NCI-H345 treated with DMSO at 0.1 percent for 48 hours (cell line): ENCODE results near the gene TNIK.
"Not testable (repeated sequence)": the region's sequence is repeated elsewhere in the genome, so short reads cannot be mapped to it uniquely, and the experiment has no call there.

Source experiments
- DNase-seq: peaks from one replicate; lab custom pipeline; 2025; ENCODE audit not compliant: unreplicated experiment; lab: John Stamatoyannopoulos, UW

TNIK gene

DNA sequence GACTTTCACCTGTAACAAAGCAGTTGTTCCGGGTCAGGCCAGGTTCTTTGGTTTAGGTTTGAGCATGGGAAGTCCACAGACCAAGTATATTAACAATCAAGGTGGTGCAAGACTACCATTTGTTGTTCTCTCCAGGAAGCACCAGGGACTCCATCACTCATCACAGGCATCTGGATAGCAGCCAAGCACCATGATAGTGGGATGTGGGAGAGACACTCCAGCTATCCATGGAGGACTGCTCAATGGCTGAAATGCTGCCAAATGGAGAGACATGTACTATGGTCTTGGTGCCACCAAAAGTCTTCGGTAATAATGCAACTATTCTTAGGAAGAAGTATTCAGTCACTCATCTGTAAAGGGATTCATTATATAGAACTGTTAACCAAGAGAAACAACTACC, 143.0 kb downstream of the TNIK start:
- no peak for DNase-seq

DNA sequence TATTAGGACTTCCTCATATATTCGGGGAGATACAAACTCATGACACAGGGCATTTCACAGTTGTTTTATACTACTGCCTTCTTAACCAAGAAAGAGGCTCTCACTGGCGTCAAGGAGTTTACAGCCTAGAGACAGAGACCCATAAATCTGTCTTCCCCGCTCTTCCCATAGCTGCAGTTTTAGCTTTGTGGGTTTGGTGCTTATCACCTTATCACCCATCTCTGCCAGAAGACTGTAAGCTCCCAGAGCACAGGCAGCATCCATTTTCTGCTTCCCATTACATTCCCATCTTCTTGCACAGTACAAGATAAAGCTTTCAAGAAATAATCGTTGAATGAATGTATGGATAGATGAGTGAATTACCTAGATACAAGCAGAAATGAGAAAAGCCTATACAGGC, 144.3 kb downstream of the TNIK start:
- no peak for DNase-seq

DNA sequence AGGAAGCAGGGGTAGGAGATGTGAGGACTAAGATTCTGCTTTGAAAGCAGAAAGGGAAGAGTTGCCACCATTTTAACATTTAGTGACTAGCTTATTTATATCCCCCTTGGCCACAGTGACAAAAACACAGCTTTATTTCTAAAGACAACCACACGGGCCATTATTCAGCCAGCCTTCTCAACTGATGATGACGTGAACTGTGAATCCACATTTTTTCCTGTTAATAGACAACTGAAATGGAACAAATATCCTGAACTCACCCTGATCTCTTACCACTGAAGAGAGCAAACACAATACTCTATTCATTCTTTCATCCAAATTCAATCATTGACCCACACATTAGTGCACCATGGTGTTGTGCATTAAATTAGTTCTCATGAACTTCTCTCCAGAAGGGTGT, 145.1 kb downstream of the TNIK start:
- no peak for DNase-seq

DNA sequence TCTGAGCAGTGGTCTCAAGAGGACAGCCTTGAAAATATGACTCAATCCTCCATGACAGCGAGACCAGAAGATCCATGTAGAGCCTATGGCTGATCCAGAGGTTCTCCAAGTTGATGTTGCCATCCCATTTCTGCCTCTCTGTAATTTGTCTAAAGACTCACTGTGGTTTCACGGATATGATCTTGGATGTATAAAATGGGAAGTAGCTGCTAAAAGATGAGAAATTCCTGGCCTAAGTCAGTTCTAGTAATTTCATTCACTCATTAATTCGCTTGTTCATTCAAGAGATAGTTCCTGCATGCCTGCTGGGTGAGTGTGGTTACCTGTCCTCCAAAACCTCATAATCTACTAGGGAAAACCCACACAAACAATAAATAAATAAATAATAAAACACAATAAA, 145.9 kb downstream of the TNIK start:
- DNase-seq: no peak

DNA sequence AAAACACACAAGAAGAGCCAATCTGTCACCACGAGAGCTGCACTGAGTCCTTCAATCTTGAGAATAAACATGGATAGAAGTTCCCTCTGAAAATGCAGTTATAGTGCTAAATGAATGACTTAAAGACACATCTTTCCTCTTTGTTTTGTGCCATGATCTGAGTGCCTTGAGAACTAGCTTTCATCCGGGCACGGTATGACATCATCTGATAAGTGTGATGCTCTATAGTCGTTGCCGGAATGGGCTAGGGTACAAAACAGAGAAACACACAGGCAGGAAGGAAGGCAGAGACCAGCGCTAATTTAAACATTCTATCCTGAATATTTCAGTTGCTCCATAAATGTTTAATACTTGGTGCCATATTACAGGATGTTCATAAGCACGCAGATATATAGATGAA, 146.5 kb downstream of the TNIK start:
- DNase-seq: no peak

DNA sequence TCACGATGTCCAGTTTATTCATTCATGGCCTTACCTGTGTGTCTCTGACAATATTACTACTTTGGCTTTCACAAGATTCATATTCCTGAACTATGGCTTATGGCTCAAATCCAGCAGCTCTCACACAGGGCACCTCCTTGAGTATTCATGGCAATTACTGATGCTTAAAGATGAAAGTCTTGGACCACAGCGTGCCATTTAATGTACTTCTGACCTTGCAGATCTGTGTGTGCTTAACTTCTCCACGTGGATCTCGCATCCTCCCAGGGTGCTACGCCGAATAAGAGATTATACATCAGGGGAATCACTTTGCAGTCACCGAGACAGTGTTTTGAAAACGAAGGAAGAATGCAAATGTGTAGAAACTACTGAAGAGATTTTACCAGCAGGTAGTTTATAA, 147.5 kb downstream of the TNIK start:
- DNase-seq: no peak

DNA sequence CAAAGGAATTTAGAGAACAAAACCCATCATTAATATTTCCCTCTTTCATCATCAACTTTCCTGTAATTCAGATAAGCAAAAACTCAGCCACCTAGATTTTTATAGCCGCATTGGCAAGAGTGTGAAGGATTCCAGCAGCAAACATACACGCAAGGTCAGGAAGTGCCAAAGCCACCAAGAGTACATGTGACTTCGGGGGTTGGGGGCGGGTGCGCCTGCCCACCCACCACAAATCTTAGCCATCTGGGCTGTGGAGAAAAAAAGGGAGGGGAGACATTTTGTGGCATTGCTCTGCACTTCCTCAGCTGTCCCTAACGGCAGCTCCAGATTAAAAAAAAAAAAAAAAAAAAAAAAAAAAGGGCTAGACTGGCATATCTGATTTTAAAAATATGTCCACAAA, 148.4 kb downstream of the TNIK start:
- DNase-seq: no peak

DNA sequence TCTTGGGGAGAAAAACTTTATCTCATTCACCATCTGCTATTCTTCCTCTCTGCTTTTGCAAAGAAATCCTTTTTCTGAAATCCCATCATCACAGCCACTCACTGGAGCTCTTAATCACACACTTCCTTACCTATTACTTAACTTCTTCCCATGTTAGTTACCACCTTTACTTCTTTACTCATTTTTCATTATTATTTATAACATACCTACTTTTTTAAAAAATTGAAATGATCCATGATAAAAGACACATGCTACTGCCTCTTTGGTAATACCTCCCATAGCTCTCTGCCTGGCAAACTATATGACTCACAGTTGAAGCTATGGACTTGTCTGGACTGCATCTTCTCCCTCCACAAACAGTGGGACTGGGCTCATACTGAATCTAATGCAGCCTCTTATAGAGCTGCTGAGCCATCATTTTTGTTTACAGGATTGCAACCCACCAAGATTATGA, 150.3 kb downstream of the TNIK start:
- no peak for DNase-seq

DNA sequence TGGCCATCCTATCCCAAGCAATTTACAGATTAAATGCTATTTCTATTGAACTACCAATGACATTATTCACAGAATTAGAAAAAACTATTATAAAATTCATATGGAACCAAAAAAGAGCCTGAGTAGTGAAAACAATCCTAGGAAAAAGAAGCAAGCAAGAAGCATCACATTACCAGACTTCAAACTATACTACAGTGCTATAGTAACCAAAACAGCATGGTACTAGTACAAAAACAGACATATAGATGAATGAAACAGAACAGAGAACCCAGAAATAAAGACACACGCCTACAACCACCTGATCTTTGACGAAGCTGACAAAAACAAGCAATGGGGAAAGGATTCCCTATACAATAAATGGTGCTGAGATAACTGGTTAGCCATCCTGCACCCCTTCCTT, 152.2 kb downstream of the TNIK start:
- DNase-seq: no peak

DNA sequence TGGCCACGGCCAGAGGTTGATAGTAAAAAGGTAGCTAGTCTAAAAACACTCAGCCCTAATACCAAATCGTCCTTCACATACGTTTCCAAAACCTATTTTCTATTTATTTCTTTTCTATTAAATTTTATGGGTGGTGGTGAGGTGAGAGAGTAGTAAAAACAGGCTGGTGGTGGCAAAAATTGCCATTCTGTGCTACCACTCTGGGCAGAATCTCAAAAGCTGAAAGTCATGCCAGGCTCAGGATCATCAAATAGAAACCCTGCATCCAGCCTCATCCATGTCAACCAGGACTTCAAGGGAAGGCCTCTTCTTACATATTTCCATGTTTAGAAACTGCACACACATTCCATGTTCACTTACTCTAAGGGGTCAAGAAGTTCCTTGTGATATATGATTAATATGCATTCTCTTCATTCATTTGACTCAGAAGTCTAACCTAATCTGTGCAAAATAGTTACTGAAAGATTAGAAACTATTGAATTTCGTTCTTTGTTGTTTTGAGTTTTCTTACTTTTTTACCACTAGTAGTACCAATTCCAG, 153.1 kb downstream of the TNIK start:
- no peak for DNase-seq

DNA sequence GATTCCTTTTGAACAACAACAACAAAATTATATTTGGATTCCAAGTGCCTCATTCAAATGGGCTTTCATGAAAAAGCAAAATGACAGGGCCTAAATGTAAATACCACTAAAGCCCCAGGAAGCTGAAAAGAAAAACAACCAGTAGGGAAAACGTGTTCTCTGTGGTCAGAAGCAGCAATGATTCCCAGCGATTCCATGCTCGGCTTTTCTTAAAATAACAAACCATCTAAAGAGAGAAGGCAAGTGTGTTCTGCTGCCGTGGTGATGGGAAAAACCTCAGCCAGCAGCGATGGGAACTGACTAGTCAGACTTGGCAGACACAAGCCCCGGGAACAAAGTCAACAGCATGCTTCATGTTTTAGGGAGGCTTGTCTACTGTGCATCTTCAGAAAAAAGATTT, 153.6 kb downstream of the TNIK start:
- no peak for DNase-seq

DNA sequence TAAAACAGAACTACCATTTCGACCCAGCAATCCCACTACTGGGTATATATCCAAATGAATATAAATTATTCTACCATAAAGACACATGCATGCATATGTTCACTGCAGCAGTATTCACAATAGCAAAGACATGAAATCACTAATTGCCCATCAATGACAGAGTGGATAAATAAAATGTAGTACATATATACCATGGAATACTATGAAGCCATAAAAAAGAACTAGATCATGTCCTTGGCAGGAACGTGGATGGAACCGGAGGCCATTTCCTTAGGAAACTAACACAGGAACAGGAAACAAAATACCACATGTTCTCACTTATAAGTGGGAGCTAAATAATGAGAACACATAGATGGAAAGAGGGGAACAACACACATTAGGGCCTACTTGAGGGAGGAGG, 154.4 kb downstream of the TNIK start:
- not testable (repeated sequence) for DNase-seq

DNA sequence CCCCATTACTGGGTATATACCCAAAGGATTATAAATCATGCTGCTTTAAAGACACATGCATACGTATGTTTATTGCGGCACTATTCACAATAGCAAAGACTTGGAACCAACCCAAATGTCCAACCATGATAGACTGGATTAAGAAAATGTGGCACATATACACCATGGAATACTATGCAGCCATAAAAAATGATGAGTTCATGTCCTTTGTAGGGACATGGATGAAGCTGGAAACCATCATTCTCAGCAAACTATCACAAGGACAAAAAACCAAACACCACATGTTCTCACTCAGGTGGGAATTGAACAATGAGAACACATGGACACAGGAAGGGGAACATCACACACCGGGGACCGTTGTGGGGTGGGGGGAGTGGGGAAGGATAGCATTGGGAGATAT, 155.7 kb downstream of the TNIK start:
- DNase-seq: not testable (repeated sequence)

DNA sequence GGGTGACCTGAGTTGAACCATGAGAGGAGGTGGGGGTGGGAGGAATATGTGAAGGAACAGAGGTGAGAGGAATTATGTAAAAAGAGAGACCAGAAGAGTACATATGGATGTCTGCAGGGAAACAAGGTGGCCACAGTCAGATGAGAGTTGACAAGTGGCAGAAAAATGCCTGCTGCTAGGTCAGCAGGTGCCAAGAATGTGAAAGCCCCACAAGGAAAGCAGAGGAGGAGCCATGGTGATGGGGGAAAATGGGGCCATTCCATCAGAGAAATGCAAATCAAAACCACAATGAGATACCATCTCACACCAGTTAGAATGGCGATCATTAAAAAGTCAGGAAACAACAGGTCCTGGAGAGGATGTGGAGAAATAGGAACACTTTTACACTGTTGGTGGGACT, 156.2 kb downstream of the TNIK start:
- not testable (repeated sequence) for DNase-seq

DNA sequence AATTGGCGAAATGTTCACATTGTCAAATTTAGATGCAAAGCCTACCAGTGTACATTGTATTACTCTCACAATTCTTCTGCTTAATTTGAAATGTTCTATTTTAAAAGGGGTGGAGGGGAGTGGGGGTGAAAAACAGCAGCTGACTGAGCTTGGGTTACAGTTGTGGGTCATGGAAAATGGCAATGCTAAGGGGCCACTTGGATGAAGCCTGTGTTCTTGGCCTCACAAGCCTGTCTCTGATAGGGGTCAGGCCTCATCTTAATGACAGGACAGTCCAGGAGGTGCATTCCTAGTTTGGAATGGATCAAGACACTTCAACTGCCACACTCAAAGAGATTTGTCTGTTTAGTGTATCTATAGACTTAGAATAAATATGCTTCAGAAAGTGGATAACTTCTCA, 158.2 kb downstream of the TNIK start:
- no peak for DNase-seq

DNA sequence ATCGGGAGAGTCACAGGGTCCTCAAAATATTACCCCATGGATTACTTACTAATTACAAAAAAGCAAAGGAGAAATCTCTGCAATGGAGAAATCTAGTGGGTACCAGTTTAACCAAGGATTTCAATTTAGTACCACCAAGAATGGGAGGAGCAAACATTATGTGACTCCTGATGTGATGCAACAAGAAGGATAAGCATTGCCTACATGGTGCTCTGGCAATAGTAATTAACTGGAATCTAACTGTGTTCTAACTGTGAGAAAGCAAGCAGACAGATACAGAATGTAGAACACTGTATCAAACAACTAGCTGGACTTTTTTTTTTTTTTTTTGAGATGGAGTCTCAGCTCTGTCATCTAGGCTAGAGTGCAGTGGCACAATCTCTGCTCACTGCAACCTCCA, 159.2 kb downstream of the TNIK start:
- no peak for DNase-seq

DNA sequence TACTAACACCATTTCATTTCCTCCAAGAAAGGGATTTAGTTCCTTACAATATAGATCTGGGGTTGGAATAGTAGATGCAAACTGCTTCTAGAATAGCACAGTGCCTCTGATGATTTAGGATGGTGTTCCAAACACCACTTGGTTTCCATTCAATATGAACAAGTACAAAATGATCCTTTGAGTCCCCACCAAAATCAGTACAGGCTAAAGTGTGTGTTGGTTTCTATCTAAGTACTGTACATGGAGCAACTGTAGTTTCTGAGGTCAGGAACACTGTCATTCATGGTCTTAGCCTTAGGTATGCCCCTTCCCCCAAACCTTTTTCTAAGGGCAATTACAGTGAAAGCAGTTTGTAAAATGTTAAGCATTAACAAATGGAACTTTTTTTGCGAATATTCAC, 162.3 kb downstream of the TNIK start:
- DNase-seq: no peak

DNA sequence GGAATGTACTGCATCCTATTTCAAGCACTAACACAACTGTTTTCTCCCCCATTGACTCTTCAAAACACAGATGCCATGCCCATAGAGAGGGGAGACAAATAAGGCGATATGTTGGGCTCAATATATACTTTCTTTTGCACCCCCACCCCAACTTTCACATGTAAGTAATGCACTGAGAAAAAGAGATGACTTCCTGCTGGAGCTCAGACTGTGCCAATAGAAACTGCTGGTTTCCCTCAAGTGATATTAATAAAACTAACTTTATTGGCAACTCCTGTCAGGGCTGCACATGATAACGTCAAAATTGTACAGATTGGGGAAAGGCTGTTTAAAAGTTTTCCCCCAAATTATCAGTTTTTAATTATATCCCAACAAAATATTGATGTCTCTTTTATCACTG, 163.0 kb downstream of the TNIK start:
- DNase-seq: no peak

DNA sequence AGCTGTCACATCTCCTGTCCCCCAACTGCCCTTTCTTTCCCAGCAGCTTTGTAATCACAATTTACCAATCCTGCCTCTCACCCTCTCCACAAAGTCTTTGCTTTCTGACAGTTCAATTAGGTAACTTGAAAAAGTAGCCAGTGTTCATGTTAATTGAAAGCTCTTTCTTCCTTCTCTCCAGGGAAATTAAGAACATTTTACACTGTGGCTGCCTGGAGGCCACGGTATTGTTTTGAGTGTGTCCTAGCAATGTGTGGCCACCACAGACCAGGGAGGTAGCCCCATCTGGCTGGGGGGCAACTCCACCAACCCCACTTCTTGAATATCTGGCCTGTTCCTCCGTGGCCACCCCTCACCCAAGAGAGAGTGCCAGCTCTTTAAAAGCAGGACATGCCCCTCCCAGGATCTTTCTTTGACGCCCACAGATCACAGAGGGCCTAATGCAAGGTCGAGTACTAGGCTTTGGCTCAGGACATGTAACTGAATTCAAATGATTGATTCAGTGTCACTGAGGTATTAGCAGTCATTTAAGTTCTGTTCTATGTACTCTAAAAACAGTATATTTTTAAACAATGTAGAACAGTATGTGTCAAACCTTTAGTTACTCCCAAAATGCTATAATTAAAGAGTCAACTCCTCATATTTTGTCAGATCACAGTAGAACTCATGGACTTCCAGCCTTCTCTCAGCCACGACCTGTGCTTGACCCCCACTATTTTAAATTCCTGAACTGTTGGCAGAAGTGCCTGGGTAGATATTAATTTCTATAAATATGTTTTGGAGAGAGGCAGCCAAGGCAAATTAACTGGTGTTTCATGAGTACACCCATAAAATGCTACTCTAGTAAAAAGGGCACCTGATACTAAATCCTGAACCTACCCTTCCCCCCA, 164.5 kb downstream of the TNIK start:
- DNase-seq: no peak

DNA sequence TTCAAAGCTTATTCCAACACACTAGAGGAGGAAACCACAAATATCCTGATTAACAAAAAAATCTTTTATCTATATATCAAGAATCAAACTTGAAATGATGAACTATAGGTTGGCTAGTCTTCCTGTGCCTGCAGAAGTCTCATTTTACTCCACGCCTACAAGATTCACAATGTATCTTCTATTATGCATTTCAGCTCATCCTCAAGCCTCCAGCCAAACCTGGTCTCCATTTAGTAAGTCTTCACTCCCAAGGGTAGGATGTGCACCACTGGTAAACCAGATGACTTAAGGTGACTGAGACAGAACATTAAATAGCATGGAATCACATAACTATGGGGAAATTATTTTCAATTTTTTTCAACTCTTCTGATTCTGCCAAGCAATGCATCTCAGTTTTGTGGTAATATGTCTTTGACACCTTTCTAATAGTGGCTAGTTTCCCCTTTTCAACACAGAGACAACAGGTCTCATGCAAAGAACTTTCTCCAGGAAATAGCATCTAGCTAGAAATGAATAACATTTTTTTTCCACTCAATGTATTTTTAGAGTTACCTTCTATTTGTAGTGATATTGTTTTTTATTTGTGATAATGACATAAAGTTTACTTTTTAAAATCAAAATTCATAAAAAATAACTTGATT, 166.9 kb downstream of the TNIK start:
- DNase-seq: no peak

DNA sequence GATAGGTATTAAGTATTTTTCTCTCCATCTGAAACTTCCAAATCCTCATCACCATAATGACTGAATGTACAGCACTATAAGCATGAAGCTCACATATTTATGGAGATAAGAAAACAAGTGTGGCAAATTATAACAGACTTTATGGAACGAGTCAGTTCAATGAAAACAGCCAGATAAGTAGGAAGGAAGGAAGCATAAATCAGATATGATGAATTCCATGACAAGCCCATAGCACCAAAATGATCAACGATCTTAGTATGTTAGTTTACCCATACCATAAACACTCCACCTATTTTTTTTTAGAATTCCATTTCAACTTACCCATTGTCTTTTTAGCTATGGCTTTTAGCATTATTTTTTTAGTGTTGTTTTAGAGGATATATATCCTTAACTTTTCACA, 169.5 kb downstream of the TNIK start:
- DNase-seq: no peak

DNA sequence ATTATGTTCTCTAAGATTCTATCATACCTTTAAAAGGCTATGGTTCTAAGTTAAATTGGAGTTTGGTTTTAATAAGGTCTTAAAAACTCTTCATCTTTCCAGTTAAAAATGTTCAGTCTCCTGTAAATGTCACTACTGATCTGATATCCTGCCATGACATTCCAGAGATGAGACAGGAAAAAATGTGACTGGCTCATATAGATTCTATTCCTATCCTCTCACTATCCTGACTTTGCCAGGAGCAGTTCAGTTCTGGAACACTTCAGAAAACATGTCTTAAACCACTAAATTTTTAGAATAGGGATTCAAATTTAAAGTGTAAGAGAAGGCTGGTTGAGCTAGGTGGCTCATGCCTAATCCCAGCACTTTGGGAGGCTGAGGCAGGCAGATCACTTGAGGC, 170.9 kb downstream of the TNIK start:
- no peak for DNase-seq
